Measurements from ENCODE around the gene SEPTIN11. TPM values are rescaled to one million over a fixed set of nuclear protein-coding genes. Genes with fewer than 3 reads are reported as not detected.

Gene SEPTIN11
- polyA plus RNA-seq, 1 donor: 294 TPM

- DNase-seq: no peak
These were observed 28.3 kb downstream of the SEPTIN11 start for GRCh38 chr4:76977736-76978350.

- DNase-seq: no peak
These were observed 29.7 kb downstream of the SEPTIN11 start for GRCh38 chr4:76979236-76979635.

- DNase-seq: no peak
These were observed 30.7 kb downstream of the SEPTIN11 start for GRCh38 chr4:76980261-76980660.

- no peak for DNase-seq
These were observed 32.1 kb downstream of the SEPTIN11 start for GRCh38 chr4:76981644-76982043.

- no peak for DNase-seq
These were observed 33.4 kb downstream of the SEPTIN11 start for GRCh38 chr4:76982638-76983584.

GRCh38 chr4:76984127-76984526, 34.6 kb downstream of the SEPTIN11 start:
- DNase-seq: no peak

- DNase-seq: peak; percentile 90
These were observed 35.2 kb downstream of the SEPTIN11 start for GRCh38 chr4:76984788-76985211.

- no peak for DNase-seq
These were observed 37.6 kb downstream of the SEPTIN11 start for GRCh38 chr4:76987153-76987591.

GRCh38 chr4:76987685-76988084, 38.1 kb downstream of the SEPTIN11 start:
- no peak for DNase-seq

GRCh38 chr4:76989391-76990061, 40.0 kb downstream of the SEPTIN11 start:
- no peak for DNase-seq

- no peak for DNase-seq
These were observed 40.9 kb downstream of the SEPTIN11 start for GRCh38 chr4:76990288-76991080.

- DNase-seq: no peak
These were observed 41.7 kb downstream of the SEPTIN11 start for GRCh38 chr4:76991161-76991660.

- DNase-seq: no peak
These were observed 44.5 kb downstream of the SEPTIN11 start for GRCh38 chr4:76993787-76994641.

GRCh38 chr4:76995776-76996175, 46.2 kb downstream of the SEPTIN11 start:
- no peak for DNase-seq

GRCh38 chr4:76996445-76996844, 46.9 kb downstream of the SEPTIN11 start:
- DNase-seq: no peak

GRCh38 chr4:76997077-76997476, 47.5 kb downstream of the SEPTIN11 start:
- DNase-seq: no peak

GRCh38 chr4:76997532-76997931, 48.0 kb downstream of the SEPTIN11 start:
- DNase-seq: no peak

- no peak for DNase-seq
These were observed 48.8 kb downstream of the SEPTIN11 start for GRCh38 chr4:76998251-76998901.
